GM12873 (cell line): ENCODE measurements around the gene POMC.

ENCODE experiments used
- CTCF ChIP-seq: IDR thresholded peaks from 2 replicates; pipeline ENCODE4 v1.5.1; 2012; ENCODE audit warnings: low read depth, mild to moderate bottlenecking, moderate library complexity, low read length, control low read depth; ENCODE audit not compliant: insufficient read depth; ENCODE audit errors: missing control alignments

The POMC gene

GRCh38 chr2:25202275-25202674 lies 33.9 kb upstream of the POMC start:
- TF ChIP-seq CTCF = no peak

GRCh38 chr2:25201794-25202193 lies 33.4 kb upstream of the POMC start:
- TF ChIP-seq CTCF = no peak

GRCh38 chr2:25201265-25201664 lies 32.9 kb upstream of the POMC start:
- peak; percentile 52 for TF ChIP-seq CTCF

GRCh38 chr2:25198576-25198975 lies 30.2 kb upstream of the POMC start:
- no peak for TF ChIP-seq CTCF

GRCh38 chr2:25198209-25198525 lies 29.8 kb upstream of the POMC start:
- no peak for TF ChIP-seq CTCF

- no peak for TF ChIP-seq CTCF
Measured at GRCh38 chr2:25197336-25198208, 29.2 kb upstream of the POMC start.

- no peak for TF ChIP-seq CTCF
Measured at GRCh38 chr2:25194576-25195122, 26.3 kb upstream of the POMC start.
